Stimulated activated CD4-positive, alpha-beta T cell treated with anti-CD3 and anti-CD28 coated beads, TNF-alpha, amount 100 ng/mL, for 4 hours (primary cell): ENCODE data around the gene MRPS18B.

ENCODE experiments used
- DNase-seq, 3 experiments: peaks; one replicate each; pipeline ENCODE4 v3.0.0-alpha.2; 2020; ENCODE audit warnings: low read depth in 3 of 3

The MRPS18B gene

GRCh38 chr6:30603961-30604360 lies 13.7 kb upstream of the MRPS18B start:
- DNase-seq, result no peak

- DNase-seq, result no peak
Observed at GRCh38 chr6:30610065-30610464, 7.6 kb upstream of the MRPS18B start.

GRCh38 chr6:30611150-30611855 lies 6.3 kb upstream of the MRPS18B start:
- DNase-seq, result no peak

- no peak for DNase-seq
Observed at GRCh38 chr6:30611856-30612194, 5.8 kb upstream of the MRPS18B start.

- no peak for DNase-seq
Observed at GRCh38 chr6:30612213-30612612, 5.4 kb upstream of the MRPS18B start.

- DNase-seq, result no peak
Observed at GRCh38 chr6:30612687-30613248, 4.9 kb upstream of the MRPS18B start.

GRCh38 chr6:30613251-30614043 lies 4.2 kb upstream of the MRPS18B start:
- no peak for DNase-seq

GRCh38 chr6:30614044-30614842 lies 3.4 kb upstream of the MRPS18B start:
- DNase-seq, result no peak

- DNase-seq, result peak in 2 of 3 experiments; percentile 67 to 81
Observed at GRCh38 chr6:30614843-30615218, 2.8 kb upstream of the MRPS18B start.

GRCh38 chr6:30615219-30615957 lies 2.3 kb upstream of the MRPS18B start:
- DNase-seq, result no peak

GRCh38 chr6:30615958-30616810 lies 1.5 kb upstream of the MRPS18B start:
- DNase-seq, result no peak

GRCh38 chr6:30616811-30617564 lies 652 bp upstream of the MRPS18B start, which contains the start of gene PPP1R10:
PPP1R10 (minus strand) TSS chr6:30617243; CDS start chr6:30609944, 7,299 bp downstream.
- peak; percentile 85 to 98 (median 96) for DNase-seq

GRCh38 chr6:30618270-30618797 lies 694 bp downstream of the MRPS18B start:
- no peak for DNase-seq

GRCh38 chr6:30619561-30619960 lies 1.9 kb downstream of the MRPS18B start:
- no peak for DNase-seq

- no peak for DNase-seq
Observed at GRCh38 chr6:30625511-30625910, 7.9 kb downstream of the MRPS18B start.

GRCh38 chr6:30626484-30627366 lies 9.1 kb downstream of the MRPS18B start, which contains the start of gene ATAT1:
ATAT1 (plus strand) TSS chr6:30626874.
- DNase-seq, result peak; percentile 77 to 85 (median 80)

- no peak for DNase-seq
Observed at GRCh38 chr6:30635834-30636233, 18.2 kb downstream of the MRPS18B start.

- no peak for DNase-seq
Observed at GRCh38 chr6:30640481-30640880, 22.8 kb downstream of the MRPS18B start.
